ENCODE data around the gene POU2F1. TPM values are rescaled to one million over a fixed set of nuclear protein-coding genes. Genes with fewer than 3 reads are reported as not detected.

POU2F1 gene
- total RNA-seq, 4 donors from 2014 or later: 11.5 to 23.1 (median 17.0) TPM

DNA sequence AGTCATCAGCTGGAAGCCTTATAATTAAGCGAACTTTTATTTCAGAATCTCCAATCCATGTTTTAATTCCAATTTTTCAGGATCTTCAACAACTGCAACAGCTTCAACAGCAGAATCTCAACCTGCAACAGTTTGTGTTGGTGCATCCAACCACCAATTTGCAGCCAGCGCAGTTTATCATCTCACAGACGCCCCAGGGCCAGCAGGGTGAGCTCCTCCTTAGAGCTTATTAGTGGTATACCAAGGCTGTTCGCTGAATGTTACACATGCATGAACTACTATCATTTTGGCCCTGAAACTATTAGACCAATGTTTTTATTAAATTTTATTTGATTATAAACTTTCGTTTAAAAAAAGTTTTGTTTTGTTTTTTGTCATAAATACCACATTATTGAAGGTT, 155.3 kb downstream of the POU2F1 start:
- Histone ChIP-seq H3K36me3 (no peaks in the 10 kb centered on the region), H3K27me3 (no peaks in the 10 kb centered on the region)
- no peak for DNase-seq

DNA sequence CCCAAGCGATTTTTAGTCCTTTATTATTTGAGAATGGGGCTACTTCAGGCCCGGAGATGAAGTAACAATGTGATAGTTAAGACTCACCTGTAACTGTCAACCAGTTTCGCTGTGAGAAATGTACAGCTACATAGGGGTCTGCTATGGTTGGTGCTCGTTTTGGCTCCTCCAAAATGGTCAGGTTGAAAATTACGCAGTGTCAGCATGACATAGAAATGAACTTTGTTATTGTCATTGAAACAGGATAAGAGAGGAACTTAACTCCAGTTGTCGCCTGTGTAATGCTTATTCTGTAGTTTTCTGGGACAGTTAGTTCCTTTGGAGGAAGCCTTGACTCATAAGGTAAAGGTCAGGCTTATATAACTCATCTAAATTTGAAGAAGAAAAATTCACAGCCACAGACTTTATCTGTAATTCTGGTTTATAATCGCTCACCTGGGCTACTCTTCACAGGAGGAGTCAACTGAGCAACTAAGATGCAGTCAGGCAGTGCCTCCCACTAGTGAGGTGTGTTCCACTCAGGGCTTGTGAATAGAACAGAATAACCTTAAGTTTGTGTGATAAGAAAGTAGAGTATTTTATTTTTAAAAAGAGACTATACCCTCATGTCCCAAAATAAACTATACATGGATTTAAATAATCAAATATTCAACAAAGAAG, 166.7 kb downstream of the POU2F1 start:
- peak overlapping the region in 2 of 4 donors; percentile 14 to 54 for H3K27ac ChIP-seq
- H3K4me1 ChIP-seq: no peaks in the 10 kb centered on the region
- no peak for DNase-seq
- no peak overlapping the region for H3K4me3 ChIP-seq
- no peaks in the 10 kb centered on the region for H3K9me3 ChIP-seq
- H3K36me3 ChIP-seq: peaks cover 0 to 21% (median 0%) of the 10 kb centered on the region in 3 donors
- H3K27me3 ChIP-seq: no peaks in the 10 kb centered on the region
- TF ChIP-seq POLR2A (IDR thresholded peaks at IDR 0.05): peak in 1 of 2 donors; percentile 10
- TF ChIP-seq, protein P1, sequence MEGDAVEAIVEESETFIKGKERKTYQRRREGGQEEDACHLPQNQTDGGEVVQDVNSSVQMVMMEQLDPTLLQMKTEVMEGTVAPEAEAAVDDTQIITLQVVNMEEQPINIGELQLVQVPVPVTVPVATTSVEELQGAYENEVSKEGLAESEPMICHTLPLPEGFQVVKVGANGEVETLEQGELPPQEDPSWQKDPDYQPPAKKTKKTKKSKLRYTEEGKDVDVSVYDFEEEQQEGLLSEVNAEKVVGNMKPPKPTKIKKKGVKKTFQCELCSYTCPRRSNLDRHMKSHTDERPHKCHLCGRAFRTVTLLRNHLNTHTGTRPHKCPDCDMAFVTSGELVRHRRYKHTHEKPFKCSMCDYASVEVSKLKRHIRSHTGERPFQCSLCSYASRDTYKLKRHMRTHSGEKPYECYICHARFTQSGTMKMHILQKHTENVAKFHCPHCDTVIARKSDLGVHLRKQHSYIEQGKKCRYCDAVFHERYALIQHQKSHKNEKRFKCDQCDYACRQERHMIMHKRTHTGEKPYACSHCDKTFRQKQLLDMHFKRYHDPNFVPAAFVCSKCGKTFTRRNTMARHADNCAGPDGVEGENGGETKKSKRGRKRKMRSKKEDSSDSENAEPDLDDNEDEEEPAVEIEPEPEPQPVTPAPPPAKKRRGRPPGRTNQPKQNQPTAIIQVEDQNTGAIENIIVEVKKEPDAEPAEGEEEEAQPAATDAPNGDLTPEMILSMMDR (IDR thresholded peaks at IDR 0.05): no peak

More for the DNA sequence above, 155.3 kb downstream of the POU2F1 start:
- Histone ChIP-seq H3K4me1 (no peaks in the 10 kb centered on the region), H3K4me3 (no peak overlapping the region), H3K27ac (no peak overlapping the region), H3K9me3 (no peaks in the 10 kb centered on the region)
- TF ChIP-seq, protein P1 (IDR thresholded peaks at IDR 0.05): no peak
- no peak for TF ChIP-seq POLR2A (IDR thresholded peaks at IDR 0.05)

DNA sequence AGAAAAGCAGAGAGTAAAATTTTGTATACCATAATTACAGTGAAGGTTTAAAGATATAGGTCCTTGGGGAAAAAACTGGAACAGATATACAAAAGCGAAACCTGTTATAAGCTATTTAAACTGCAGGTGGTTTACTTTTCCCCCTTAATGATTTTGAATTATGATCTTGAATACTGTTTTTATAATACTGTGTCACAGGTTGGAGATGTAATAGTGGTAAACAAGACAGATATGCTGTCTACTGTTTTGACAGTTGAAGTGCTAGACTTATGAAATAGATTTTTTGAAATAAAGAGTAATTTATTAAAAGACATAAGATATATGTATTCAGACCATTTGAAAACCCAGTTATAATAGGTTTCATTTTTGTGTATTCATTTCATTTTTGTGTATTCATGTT, 168.3 kb downstream of the POU2F1 start:
- H3K9me3 ChIP-seq: no peaks in the 10 kb centered on the region
- TF ChIP-seq, protein P1 (IDR thresholded peaks at IDR 0.05): no peak
- TF ChIP-seq POLR2A (IDR thresholded peaks at IDR 0.05): no peak
- no peak for DNase-seq
- H3K4me1 ChIP-seq: no peaks in the 10 kb centered on the region
- no peaks in the 10 kb centered on the region for H3K27me3 ChIP-seq
- no peak overlapping the region for H3K27ac ChIP-seq
- H3K36me3 ChIP-seq: peaks cover 0 to 21% (median 0%) of the 10 kb centered on the region in 3 donors
- no peak overlapping the region for H3K4me3 ChIP-seq

DNA sequence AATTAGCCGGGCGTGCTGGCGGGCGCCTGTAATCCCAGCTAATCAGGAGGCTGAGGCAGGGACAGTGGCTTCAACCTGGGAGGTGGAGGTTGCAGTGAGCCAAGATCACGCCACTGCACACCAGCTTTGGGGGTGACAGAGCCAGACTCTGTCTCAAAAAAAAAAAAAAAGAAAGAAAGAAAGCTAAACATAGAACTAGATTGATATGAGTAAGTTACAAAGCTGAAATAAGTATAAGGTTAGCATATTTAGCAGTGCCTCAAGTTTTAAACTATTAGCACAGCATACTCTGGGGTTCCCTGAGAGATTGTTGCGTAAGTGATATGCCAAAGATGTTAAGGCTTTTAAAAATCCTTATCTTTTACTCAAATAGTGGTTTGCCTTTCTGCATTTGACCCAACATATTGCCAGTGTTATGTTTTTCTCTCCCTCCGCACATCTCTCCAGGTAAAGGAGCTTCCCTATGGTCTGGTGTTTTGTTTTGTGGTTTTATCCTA, 171.6 kb downstream of the POU2F1 start:
- Histone ChIP-seq H3K27me3 (no peaks in the 10 kb centered on the region), H3K36me3 (peaks cover 0 to 16% (median 0%) of the 10 kb centered on the region in 3 donors), H3K27ac (no peak overlapping the region), H3K4me1 (no peaks in the 10 kb centered on the region), H3K4me3 (no peak overlapping the region), H3K9me3 (no peaks in the 10 kb centered on the region)
- DNase-seq: no peak
- TF ChIP-seq POLR2A (IDR thresholded peaks at IDR 0.05): no peak
- TF ChIP-seq, protein P1 (IDR thresholded peaks at IDR 0.05): no peak

DNA sequence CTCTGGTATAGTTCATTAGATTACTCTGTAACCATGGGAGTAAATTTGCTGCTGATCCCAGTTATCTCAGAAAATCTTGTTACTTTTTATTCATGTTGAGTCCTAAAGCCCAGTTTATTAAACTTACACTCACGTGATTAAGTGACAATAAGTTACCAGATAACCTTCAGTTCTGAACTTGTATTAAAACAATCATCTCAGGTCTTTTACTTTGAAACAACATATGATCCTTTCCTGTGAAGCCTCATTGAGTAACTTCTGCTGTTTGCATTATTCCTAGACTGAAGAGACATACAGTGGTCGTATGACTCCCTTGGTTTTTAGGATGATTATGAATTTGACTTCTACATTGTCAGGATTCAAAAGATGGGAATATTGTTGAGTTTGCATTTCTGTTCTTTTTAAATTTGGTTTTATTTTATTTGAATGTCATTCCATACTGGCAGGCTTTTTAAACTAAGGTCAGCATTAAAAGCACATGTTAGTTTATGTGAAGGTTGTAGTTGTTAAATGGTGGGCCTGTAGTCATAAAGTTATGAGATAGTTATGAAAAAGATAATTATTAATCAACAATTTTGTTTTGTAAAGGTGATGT, 179.8 kb downstream of the POU2F1 start:
- H3K9me3 ChIP-seq: no peaks in the 10 kb centered on the region
- H3K4me3 ChIP-seq: no peak overlapping the region
- TF ChIP-seq, protein P1 (IDR thresholded peaks at IDR 0.05): no peak
- no peak for TF ChIP-seq POLR2A (IDR thresholded peaks at IDR 0.05)
- H3K27me3 ChIP-seq: no peaks in the 10 kb centered on the region
- no peak overlapping the region for H3K27ac ChIP-seq
- H3K4me1 ChIP-seq: no peaks in the 10 kb centered on the region
- peaks cover 0 to 20% (median 0%) of the 10 kb centered on the region in 3 donors for H3K36me3 ChIP-seq
- DNase-seq: no peak

All from Peyer's patch (tissue), 4 donors.